ENCODE measurements around the gene ELP5.
"Not testable (repeated sequence)": the region's sequence is repeated elsewhere in the genome, so short reads cannot be mapped to it uniquely, and the experiment has no call there.

ELP5 gene

GRCh38 chr17:7236808-7237207 is 15.2 kb upstream of the ELP5 start:
- no peak for DNase-seq (ENCODE audit: low read depth in 2 of 2)

GRCh38 chr17:7237266-7237760 is 14.7 kb upstream of the ELP5 start:
- DNase-seq (ENCODE audit: low read depth in 2 of 2): no peak

- DNase-seq (ENCODE audit: low read depth in 2 of 2): peak; percentile 59 to 75
These were observed 14.1 kb upstream of the ELP5 start for GRCh38 chr17:7237761-7238419.

GRCh38 chr17:7238420-7239090 is 13.5 kb upstream of the ELP5 start:
- DNase-seq (ENCODE audit: low read depth in 2 of 2): no peak

GRCh38 chr17:7239091-7240027 is 12.7 kb upstream of the ELP5 start, which contains the start of gene PHF23:
TSS of gene PHF23 (minus strand) at chr17:7239457. CDS start at chr17:7239279, 178 bp downstream.
- peak; percentile 94 to 97 for DNase-seq (ENCODE audit: low read depth in 2 of 2)

- no peak for DNase-seq (ENCODE audit: low read depth in 2 of 2)
These were observed 11.6 kb upstream of the ELP5 start for GRCh38 chr17:7240375-7240774.

- no peak for DNase-seq (ENCODE audit: low read depth in 2 of 2)
These were observed 10.8 kb upstream of the ELP5 start for GRCh38 chr17:7241090-7241733.

- DNase-seq (ENCODE audit: low read depth in 2 of 2): peak; percentile 89 to 91
These were observed 10.0 kb upstream of the ELP5 start, which contains the start of gene GABARAP for GRCh38 chr17:7241783-7242716. TSS of gene GABARAP (minus strand) at chr17:7242449. CDS start at chr17:7242330, 119 bp downstream.

- DNase-seq (ENCODE audit: low read depth in 2 of 2): peak; percentile 83 to 88
These were observed 9.1 kb upstream of the ELP5 start for GRCh38 chr17:7242717-7243452.

- no peak for DNase-seq (ENCODE audit: low read depth in 2 of 2)
These were observed 8.6 kb upstream of the ELP5 start for GRCh38 chr17:7243453-7243729.

- not testable (repeated sequence) for DNase-seq (ENCODE audit: low read depth in 2 of 2)
These were observed 8.2 kb upstream of the ELP5 start for GRCh38 chr17:7243838-7244237.

- no peak for DNase-seq (ENCODE audit: low read depth in 2 of 2)
These were observed 5.2 kb upstream of the ELP5 start for GRCh38 chr17:7246779-7247178.

GRCh38 chr17:7248796-7249195 is 3.2 kb upstream of the ELP5 start:
- no peak for DNase-seq (ENCODE audit: low read depth in 2 of 2)

GRCh38 chr17:7249214-7249613 is 2.8 kb upstream of the ELP5 start:
- no peak for DNase-seq (ENCODE audit: low read depth in 2 of 2)

GRCh38 chr17:7249830-7250229 is 2.2 kb upstream of the ELP5 start:
- no peak for DNase-seq (ENCODE audit: low read depth in 2 of 2)

- no peak for DNase-seq (ENCODE audit: low read depth in 2 of 2)
These were observed 1.1 kb upstream of the ELP5 start for GRCh38 chr17:7250695-7251627.

- peak; percentile 47 to 98 for DNase-seq (ENCODE audit: low read depth in 2 of 2)
These were observed 297 bp upstream of the ELP5 start, which contains the start of gene CTDNEP1 for GRCh38 chr17:7251661-7252175. TSS of gene CTDNEP1 (minus strand) at chr17:7251734. CDS start at chr17:7251296, 438 bp downstream.

- DNase-seq (ENCODE audit: low read depth in 2 of 2): no peak
These were observed 1.1 kb downstream of the ELP5 start for GRCh38 chr17:7253082-7253481.
